ENCODE data around the gene ERI2.

DNA sequence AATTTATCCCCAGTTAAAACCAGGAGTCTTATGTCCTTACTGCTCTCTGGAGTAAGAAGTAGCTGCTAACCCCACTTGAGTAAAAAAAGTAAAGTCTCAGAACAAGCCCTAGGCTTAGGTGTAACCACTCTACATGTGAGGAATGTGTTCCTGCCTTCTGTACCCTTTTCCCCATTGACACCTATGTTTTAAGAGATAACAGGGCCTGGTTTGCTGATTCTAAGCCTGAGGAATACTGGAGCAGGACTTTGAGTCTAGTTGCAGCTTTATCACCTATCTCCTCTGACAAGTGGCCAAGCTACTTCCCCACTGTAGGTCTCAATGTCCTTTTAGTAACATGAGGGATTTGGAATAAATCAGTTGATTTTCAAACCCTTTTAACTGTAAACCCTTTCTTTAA lies 40.3 kb upstream of the ERI2 start:
- TF ChIP-seq EGR1 (IDR thresholded peaks at IDR 0.05) (no peak), RAD21 (IDR thresholded peaks at IDR 0.05; ENCODE audit: low read depth) (no peak), TAF1 (IDR thresholded peaks at IDR 0.05; ENCODE audit: low read depth) (no peak)
- TF ChIP-seq, protein P1, sequence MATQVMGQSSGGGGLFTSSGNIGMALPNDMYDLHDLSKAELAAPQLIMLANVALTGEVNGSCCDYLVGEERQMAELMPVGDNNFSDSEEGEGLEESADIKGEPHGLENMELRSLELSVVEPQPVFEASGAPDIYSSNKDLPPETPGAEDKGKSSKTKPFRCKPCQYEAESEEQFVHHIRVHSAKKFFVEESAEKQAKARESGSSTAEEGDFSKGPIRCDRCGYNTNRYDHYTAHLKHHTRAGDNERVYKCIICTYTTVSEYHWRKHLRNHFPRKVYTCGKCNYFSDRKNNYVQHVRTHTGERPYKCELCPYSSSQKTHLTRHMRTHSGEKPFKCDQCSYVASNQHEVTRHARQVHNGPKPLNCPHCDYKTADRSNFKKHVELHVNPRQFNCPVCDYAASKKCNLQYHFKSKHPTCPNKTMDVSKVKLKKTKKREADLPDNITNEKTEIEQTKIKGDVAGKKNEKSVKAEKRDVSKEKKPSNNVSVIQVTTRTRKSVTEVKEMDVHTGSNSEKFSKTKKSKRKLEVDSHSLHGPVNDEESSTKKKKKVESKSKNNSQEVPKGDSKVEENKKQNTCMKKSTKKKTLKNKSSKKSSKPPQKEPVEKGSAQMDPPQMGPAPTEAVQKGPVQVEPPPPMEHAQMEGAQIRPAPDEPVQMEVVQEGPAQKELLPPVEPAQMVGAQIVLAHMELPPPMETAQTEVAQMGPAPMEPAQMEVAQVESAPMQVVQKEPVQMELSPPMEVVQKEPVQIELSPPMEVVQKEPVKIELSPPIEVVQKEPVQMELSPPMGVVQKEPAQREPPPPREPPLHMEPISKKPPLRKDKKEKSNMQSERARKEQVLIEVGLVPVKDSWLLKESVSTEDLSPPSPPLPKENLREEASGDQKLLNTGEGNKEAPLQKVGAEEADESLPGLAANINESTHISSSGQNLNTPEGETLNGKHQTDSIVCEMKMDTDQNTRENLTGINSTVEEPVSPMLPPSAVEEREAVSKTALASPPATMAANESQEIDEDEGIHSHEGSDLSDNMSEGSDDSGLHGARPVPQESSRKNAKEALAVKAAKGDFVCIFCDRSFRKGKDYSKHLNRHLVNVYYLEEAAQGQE (IDR thresholded peaks at IDR 0.05; ENCODE audit: low read depth): no peak
- TF ChIP-seq, protein P2, sequence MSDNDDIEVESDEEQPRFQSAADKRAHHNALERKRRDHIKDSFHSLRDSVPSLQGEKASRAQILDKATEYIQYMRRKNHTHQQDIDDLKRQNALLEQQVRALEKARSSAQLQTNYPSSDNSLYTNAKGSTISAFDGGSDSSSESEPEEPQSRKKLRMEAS (IDR thresholded peaks at IDR 0.05): no peak
